ENCODE results near the gene JUNB. TPM values are rescaled to one million over a fixed set of nuclear protein-coding genes. Genes with fewer than 3 reads are reported as not detected.

JUNB gene
- total RNA-seq, 1 experiment from 2014 or later: 49.7 TPM

DNA sequence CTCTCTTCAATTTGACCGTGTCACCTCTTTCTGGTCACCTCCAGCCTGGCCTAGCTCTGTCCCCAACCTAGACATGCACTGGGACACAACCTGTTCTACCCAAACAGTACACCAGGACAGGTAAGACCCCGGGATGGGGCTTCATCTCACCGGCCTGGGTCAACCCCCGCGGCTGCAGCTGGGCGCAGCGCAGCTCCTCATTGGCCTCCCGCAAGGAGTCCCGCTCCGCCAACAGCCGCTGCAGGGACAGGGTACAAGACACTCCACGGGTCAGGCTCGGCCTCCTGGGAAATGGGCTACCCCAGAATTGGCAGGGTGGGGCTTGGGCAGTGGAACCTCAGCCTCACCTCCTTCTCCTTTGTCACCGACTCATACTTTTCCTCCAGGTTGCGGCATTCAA lies 23.6 kb upstream of the JUNB start:
- H3K9me3 ChIP-seq (ENCODE audit: control insufficient read depth, insufficient read depth, low read depth, low read length): no peaks in the 10 kb centered on the region
- DNase-seq (ENCODE audit: low read depth, low spot score) (no peak), ATAC-seq (no peak)
- BruUV-seq (replicated peaks): no TSS peak
- intact Hi-C loops (cut with micrococcal nuclease; ENCODE audit: unreplicated experiment): no loop called here
- H3K27ac ChIP-seq (ENCODE audit: low read length): no peak overlapping the region
- ChIA-PET CTCF (interaction anchor here (1.0 kb wide), 1 partner anchor 28 kb away, joined by 4 read pairs; no protein-coding TSS in a partner anchor), POLR2A (interaction anchor here (0.7 kb wide), 1 partner anchor 12 kb away, joined by 3 read pairs; no protein-coding TSS in a partner anchor)
- TF ChIP-seq, protein P1, sequence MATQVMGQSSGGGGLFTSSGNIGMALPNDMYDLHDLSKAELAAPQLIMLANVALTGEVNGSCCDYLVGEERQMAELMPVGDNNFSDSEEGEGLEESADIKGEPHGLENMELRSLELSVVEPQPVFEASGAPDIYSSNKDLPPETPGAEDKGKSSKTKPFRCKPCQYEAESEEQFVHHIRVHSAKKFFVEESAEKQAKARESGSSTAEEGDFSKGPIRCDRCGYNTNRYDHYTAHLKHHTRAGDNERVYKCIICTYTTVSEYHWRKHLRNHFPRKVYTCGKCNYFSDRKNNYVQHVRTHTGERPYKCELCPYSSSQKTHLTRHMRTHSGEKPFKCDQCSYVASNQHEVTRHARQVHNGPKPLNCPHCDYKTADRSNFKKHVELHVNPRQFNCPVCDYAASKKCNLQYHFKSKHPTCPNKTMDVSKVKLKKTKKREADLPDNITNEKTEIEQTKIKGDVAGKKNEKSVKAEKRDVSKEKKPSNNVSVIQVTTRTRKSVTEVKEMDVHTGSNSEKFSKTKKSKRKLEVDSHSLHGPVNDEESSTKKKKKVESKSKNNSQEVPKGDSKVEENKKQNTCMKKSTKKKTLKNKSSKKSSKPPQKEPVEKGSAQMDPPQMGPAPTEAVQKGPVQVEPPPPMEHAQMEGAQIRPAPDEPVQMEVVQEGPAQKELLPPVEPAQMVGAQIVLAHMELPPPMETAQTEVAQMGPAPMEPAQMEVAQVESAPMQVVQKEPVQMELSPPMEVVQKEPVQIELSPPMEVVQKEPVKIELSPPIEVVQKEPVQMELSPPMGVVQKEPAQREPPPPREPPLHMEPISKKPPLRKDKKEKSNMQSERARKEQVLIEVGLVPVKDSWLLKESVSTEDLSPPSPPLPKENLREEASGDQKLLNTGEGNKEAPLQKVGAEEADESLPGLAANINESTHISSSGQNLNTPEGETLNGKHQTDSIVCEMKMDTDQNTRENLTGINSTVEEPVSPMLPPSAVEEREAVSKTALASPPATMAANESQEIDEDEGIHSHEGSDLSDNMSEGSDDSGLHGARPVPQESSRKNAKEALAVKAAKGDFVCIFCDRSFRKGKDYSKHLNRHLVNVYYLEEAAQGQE (IDR thresholded peaks at IDR 0.05; ENCODE audit: insufficient read depth in 1 of 2, low read depth in 2 of 2, low read length in 1 of 2): no peak
- TF ChIP-seq, protein P2, sequence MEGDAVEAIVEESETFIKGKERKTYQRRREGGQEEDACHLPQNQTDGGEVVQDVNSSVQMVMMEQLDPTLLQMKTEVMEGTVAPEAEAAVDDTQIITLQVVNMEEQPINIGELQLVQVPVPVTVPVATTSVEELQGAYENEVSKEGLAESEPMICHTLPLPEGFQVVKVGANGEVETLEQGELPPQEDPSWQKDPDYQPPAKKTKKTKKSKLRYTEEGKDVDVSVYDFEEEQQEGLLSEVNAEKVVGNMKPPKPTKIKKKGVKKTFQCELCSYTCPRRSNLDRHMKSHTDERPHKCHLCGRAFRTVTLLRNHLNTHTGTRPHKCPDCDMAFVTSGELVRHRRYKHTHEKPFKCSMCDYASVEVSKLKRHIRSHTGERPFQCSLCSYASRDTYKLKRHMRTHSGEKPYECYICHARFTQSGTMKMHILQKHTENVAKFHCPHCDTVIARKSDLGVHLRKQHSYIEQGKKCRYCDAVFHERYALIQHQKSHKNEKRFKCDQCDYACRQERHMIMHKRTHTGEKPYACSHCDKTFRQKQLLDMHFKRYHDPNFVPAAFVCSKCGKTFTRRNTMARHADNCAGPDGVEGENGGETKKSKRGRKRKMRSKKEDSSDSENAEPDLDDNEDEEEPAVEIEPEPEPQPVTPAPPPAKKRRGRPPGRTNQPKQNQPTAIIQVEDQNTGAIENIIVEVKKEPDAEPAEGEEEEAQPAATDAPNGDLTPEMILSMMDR (IDR thresholded peaks at IDR 0.05): no peak
- no peak for TF ChIP-seq TCF7L2 (IDR thresholded peaks at IDR 0.05; ENCODE audit: low read depth, low read length)
- TF ChIP-seq POLR2AphosphoS5 (IDR thresholded peaks at IDR 0.05; ENCODE audit: low read depth, low read length): no peak
- no peak for TF ChIP-seq SIN3A (IDR thresholded peaks at IDR 0.05; ENCODE audit: borderline replicate concordance, insufficient read depth, low read depth, low read length)
- no peak overlapping the region for H3K4me3 ChIP-seq (ENCODE audit: low read depth in 2 of 2, low read length in 2 of 2)
- in situ Hi-C loops (cut with HindIII; ENCODE audit: low pct_unique_long_range_greater_than_20kb, low sequenced_read_pairs): no loop called here
- no peaks in the 10 kb centered on the region for H3K4me1 ChIP-seq (ENCODE audit: control insufficient read depth, insufficient read depth, low read length)
- H3K27me3 ChIP-seq (ENCODE audit: control insufficient read depth, insufficient read depth, low read length): no peaks in the 10 kb centered on the region
- H3K36me3 ChIP-seq (ENCODE audit: control insufficient read depth, insufficient read depth, low read length): no peaks in the 10 kb centered on the region

DNA sequence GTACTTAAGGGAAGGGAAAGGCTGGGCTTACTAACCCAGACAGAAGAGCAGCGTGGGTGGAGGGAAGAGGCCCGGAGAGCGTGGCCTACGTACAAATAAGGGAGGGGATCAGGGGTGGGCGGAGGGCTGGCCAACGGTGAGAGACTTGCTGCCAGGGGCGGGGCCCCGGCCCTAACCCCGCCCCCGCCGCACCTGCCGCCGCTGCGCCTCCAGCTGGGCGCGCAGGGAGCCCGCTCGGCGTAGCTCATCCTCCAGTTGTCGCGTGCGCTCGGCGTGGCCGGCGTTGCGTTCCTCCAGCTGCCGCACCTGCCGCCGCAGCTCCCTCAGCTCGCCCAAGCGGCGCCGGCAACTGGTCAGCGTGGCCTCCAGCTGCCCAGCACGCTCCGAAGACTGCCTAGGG lies 21.6 kb upstream of the JUNB start:
- no peaks in the 10 kb centered on the region for H3K36me3 ChIP-seq (ENCODE audit: control insufficient read depth, insufficient read depth, low read length)
- ChIA-PET CTCF (interaction anchor here (0.7 kb wide), 1 partner anchor 1118 kb away, joined by 3 read pairs; no protein-coding TSS in a partner anchor), POLR2A (no interaction called here)
- no peaks in the 10 kb centered on the region for H3K27me3 ChIP-seq (ENCODE audit: control insufficient read depth, insufficient read depth, low read length)
- no peaks in the 10 kb centered on the region for H3K4me1 ChIP-seq (ENCODE audit: control insufficient read depth, insufficient read depth, low read length)
- TF ChIP-seq, protein P1 (IDR thresholded peaks at IDR 0.05; ENCODE audit: insufficient read depth in 1 of 2, low read depth in 2 of 2, low read length in 1 of 2): no peak
- TF ChIP-seq POLR2AphosphoS5 (IDR thresholded peaks at IDR 0.05; ENCODE audit: low read depth, low read length): no peak
- no peak for TF ChIP-seq TCF7L2 (IDR thresholded peaks at IDR 0.05; ENCODE audit: low read depth, low read length)
- TF ChIP-seq SIN3A (IDR thresholded peaks at IDR 0.05; ENCODE audit: borderline replicate concordance, insufficient read depth, low read depth, low read length): no peak
- TF ChIP-seq, protein P2 (IDR thresholded peaks at IDR 0.05): no peak
- BruUV-seq (replicated peaks): no TSS peak
- H3K4me3 ChIP-seq (ENCODE audit: low read depth in 2 of 2, low read length in 2 of 2): no peak overlapping the region
- in situ Hi-C loops (cut with HindIII; ENCODE audit: low pct_unique_long_range_greater_than_20kb, low sequenced_read_pairs) (no loop called here), intact Hi-C loops (cut with micrococcal nuclease; ENCODE audit: unreplicated experiment) (no loop called here)
- DNase-seq (ENCODE audit: low read depth, low spot score) (no peak), ATAC-seq (no peak)
- H3K27ac ChIP-seq (ENCODE audit: low read length): no peak overlapping the region
- H3K9me3 ChIP-seq (ENCODE audit: control insufficient read depth, insufficient read depth, low read depth, low read length): no peaks in the 10 kb centered on the region
